VCaP (cell line): ENCODE results near the gene MAPT.

ENCODE experiments used
- H3K27ac ChIP-seq: fragments of 450-650 bp; 2 replicates; pipeline ENCODE4 v1.5.1; 2017
- TF ChIP-seq, protein P1 (sequence below): fragments of 450-650 bp; conservative IDR thresholded peaks from 2 replicates; pipeline ENCODE4 v1.5.1; 2017; ENCODE audit warnings: mild to moderate bottlenecking, moderate library complexity

Gene MAPT

DNA sequence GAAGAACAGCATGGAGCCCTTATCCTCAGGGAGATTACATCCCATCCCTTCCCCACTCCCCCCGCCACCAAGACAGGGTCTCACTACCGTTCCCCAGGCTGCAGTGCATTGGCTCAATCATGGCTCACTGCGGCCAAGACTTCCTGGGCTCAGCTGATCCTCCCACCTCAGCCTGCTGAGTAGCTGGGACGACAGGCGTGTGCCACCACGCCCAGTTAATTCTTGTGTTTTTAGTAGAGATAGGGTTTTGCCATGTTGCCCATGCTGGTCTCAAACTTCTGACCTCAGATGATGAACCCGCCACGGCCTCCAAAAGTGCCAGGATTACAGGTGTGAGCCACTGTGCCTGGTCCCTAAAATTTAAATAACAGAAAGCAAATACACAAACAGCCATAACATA is 153.5 kb downstream of the MAPT start:
- TF ChIP-seq, protein P1, sequence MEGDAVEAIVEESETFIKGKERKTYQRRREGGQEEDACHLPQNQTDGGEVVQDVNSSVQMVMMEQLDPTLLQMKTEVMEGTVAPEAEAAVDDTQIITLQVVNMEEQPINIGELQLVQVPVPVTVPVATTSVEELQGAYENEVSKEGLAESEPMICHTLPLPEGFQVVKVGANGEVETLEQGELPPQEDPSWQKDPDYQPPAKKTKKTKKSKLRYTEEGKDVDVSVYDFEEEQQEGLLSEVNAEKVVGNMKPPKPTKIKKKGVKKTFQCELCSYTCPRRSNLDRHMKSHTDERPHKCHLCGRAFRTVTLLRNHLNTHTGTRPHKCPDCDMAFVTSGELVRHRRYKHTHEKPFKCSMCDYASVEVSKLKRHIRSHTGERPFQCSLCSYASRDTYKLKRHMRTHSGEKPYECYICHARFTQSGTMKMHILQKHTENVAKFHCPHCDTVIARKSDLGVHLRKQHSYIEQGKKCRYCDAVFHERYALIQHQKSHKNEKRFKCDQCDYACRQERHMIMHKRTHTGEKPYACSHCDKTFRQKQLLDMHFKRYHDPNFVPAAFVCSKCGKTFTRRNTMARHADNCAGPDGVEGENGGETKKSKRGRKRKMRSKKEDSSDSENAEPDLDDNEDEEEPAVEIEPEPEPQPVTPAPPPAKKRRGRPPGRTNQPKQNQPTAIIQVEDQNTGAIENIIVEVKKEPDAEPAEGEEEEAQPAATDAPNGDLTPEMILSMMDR: no peak

DNA sequence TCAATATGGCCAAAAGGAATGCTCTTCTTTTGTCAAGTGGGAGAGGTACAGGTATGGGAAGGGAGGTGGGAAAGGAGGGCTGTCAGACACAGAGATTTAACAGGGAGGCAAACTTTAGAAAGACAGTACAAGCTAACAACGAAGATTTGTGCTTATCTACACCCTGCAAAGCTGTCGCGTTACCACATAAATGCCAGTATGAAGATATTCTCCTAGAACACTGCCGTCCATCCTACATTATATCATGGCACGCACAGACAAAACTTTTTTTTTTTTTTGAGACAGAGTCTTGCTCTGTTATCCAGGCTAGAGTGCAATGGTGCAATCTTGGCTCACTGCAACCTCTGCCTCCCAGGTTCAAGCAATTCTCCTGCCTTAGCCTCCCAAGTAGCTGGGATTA is 155.3 kb downstream of the MAPT start:
- TF ChIP-seq, protein P1: no peak
- no peak overlapping the region for H3K27ac ChIP-seq

More for the DNA sequence above, 153.5 kb downstream of the MAPT start:
- H3K27ac ChIP-seq: no peak overlapping the region

DNA sequence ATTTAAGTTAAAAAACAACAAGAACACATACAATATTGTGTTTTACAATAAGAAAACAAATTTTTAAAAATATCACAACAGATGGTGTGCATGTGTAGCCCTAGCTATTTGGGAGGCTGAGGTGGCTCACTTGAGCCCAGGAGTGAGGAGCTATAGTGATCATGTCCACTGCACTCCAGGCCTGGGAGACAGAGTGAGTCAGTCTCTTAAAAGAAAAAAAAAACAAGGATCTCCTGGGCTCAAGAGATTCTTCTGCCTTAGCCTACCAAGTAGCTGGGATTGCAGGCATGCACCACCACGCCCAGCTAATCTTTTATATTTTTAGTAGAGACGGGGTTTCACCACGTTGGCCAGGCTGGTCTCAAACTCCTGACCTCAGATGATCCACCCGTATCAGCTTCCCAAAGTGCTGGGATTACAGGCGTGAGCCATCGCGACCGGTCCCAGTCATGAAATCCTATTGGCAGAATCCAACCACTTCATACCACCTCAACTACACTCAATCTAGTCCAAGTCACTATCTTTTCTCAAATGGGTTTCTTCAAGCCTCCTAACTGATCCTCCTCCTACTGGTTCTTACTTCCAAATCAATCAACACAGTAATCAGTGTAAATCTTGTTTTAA is 159.7 kb downstream of the MAPT start:
- no peak overlapping the region for H3K27ac ChIP-seq
- TF ChIP-seq, protein P1: no peak

DNA sequence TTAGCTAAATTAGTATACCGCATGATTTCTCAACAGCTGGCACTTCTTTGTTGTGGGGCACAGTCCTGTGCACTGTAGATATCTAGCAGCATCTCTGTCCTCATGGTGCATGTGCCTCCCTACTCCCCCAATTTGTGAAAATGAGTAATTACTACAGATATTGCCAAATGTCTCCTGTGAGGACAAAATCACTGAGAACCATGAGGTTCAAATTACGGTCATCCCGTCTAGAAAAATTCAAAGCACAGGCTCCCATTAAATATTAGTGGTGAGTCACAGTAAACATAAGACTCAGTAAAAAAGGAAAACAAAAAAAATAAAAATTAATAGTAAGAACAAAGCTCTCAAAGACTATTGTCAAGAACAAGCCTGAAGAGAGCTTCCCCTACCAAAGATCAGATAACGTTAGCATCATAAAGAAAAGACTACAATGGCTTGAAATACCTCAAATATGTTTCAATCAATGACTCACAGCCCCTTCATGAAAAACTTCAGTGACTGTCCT is 162.5 kb downstream of the MAPT start:
- H3K27ac ChIP-seq: no peak overlapping the region
- TF ChIP-seq, protein P1: no peak

DNA sequence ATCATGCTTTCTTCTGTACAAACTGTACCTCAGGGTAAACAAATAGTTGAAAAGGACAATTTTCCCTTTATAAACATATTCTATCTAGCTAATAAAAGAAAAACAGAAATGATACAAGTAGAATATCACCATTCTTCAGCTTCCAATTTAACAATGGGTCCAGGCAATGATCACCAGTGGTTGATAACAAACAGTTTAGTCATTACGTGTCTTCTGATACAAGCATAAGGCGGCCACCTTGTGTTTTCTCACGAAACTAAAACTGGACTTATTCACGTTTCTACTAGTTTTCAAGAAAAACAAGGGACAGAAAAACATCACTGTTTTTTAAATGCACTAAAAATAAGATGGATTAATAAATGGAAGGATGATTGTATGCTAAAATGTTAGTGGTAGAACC is 163.0 kb downstream of the MAPT start:
- H3K27ac ChIP-seq: no peak overlapping the region
- TF ChIP-seq, protein P1: no peak

DNA sequence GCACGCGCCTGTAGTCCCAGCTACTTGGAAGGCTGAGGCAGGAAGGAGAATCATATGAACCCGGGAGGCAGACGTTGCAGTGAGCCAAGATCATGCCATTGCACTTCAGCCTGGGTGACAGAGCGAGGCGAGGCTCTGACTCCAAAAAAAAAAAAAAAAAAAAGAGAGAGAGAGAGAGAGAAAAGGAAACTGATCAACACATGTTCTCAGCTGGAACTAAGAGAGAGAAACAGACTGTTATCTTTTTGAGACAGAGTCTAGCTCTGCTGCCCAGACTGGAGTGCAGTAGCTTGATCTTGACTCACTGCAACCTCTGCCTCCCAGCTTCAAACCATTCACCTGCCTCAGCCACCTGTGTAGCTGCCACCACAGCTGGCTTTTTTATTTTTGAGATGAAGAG is 165.1 kb downstream of the MAPT start:
- TF ChIP-seq, protein P1: no peak
- no peak overlapping the region for H3K27ac ChIP-seq

DNA sequence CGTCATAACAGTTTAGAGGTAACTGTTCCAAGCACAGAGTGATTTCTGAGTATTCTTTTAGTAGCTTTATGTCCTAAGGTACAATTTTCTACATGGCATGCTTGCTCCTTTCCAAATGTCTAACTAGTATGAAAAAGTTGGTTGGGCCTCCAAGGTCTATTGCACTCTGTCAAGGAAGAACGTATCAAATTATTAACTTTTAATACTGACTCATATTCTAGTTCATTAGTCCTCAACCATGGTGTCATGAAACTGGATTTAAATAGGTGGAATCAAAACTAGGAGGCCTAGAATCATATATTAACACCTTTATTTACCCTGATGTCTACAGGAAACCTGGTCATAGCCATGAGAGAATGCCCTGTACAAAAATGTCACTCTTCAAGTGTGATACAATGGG is 166.1 kb downstream of the MAPT start:
- TF ChIP-seq, protein P1: no peak
- H3K27ac ChIP-seq: no peak overlapping the region
